RPMI7951 (cell line): ENCODE measurements around the gene RPL36AL. TPM values are rescaled to one million over a fixed set of nuclear protein-coding genes. Genes with fewer than 3 reads are reported as not detected.

ENCODE experiments used
- DNase-seq: peaks from one replicate; pipeline ENCODE4 v3.0.0-alpha.2; 2012; ENCODE audit warnings: low read depth
- total RNA-seq: library from RNA; depleted of rRNA; stranded (reverse); fragments of >200 nt; shearing (Covaris generic); gene quantifications from 2 replicates; pipeline ENCODE4 v1.2.3, GENCODE V29; 2014; rRNA removed

The RPL36AL gene
- total RNA-seq, 1 experiment from 2014 or later = 313 TPM

DNA sequence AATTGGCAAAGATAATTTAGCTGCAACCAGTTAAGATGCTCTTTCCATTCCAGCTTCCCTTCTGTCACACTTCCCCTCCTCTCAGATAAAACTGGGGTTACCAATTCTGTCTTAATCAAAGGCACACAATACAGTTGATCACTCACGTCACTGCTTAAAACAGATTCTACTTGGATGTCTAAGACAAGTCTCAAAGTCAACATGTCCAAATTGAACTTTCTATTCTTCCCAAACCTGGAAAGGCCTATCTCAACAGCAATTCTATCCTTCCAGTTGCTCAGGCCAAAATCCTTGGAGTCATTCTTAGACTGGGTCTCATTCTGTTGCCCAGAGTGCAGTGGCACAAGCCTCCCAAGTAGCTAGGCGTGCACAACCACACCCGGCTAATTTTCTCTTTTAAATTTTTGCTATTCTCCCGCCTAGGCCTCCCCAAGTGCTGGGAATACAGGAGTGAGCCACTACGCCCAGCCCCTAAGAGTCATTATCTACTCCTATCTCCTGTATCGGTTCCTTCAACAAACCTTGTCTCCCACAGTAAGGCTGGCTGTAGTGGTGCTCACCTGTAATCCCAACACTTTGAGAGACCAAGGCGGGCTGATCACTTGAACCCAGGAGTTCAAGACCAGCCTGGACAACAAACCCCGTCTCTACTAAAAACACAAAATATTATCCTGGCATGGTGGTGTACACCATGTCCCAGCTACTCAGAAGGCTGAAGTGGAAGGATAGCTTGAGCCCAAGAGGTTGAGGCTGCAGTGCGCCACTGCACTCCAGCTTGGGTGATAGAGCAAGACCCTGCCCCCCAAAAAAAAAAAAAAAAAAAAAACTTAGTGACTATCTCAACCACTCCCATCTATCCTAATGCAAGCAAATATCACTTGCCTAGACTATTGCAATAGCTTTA lies 39.0 kb downstream of the RPL36AL start:
- no peak for DNase-seq

DNA sequence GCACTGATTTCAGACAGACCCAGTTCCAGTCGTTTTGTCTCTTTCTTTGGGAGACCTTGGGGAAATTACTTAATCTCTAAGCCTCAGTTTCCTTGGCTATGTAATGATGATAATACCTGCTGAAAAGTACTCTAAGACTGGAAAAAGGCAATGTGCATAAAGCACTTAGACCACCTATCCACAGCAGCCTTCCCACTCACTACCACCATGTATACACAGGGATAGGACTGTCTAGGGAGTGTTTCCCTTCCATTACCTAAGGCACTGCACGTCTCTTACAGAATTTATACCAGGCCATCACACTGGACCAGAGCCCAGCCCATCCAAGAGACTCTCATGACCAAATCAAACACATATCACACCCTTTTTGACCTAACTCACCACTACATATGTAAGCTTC lies 40.6 kb downstream of the RPL36AL start:
- no peak for DNase-seq

DNA sequence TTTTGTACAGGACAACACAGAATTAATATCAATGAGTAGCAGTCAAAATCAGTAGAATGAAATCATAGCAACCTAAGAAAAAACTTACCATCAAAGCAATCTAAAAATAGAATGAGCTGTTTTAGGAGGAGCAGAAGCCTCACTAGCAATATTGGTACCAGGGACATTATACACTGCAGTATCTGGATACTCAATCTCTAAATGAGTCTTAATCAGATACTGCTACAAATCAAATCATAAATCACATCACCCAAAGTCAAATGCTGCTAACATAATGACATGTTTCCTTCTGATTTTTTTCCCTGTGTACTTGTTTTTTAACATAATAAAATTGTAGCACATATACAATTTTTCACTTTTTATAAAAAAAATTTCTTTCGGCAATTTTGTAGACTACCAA lies 42.3 kb downstream of the RPL36AL start:
- DNase-seq = no peak

DNA sequence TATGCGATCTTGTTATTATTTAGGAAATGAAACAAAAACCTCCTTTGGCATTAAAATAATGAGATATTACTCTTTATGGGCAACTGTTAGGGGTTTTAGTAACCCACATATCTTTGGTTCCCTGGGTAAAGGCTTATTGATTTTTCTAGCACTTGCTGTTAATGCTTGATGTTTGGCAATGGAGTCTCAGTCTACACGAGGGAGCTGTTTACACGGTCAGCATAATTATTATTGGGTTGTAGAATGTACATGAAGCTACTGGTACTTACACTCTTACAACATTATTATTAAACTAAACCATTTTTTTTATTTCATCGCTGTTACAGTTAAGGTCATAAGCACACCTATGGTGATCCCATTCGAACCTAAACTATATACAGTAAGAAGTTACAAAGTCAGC lies 46.4 kb downstream of the RPL36AL start:
- DNase-seq = no peak

DNA sequence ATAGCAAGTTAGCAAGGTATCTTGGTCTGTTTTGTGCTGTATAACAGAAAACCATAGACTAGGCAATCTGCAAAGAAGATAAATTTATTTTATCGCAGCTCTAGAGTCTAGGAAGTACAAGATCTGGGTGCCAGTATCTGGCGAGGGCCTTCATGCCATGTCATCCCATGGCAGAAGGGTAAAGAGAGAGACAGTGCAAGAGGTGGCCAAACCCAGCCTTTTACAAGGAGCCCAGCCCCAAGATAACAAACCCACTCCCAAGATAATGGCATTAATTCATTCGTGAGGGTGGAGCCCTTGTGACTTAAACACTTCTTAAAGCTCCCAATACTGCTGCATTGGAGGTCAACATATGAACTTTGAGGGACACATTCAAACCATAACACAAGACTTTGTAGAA lies 51.1 kb downstream of the RPL36AL start:
- no peak for DNase-seq

Other genes with a start within 250 kb of the RPL36AL start
- gene RPS29, start 34.2 kb downstream of the RPL36AL start, total RNA-seq = 6,949 and 8,220 TPM in 2 replicates
- 40.1 and 47.7 TPM in 2 replicates for gene LRR1, start 21.7 kb downstream of the RPL36AL start, total RNA-seq
- gene MGAT2, start 173 bp upstream of the RPL36AL start, total RNA-seq = 62.2 and 73.3 TPM in 2 replicates
- gene DNAAF2, start 14.6 kb upstream of the RPL36AL start, total RNA-seq = 11.7 and 12.1 TPM in 2 replicates
- 55.1 and 56.2 TPM in 2 replicates for gene POLE2, start 67.6 kb upstream of the RPL36AL start, total RNA-seq
- 1.5 and 1.6 TPM in 2 replicates for gene KLHDC1, start 72.5 kb upstream of the RPL36AL start, total RNA-seq
- gene KLHDC2, start 147.5 kb upstream of the RPL36AL start, total RNA-seq = 56.1 and 58.5 TPM in 2 replicates
- 31.4 and 49.5 TPM in 2 replicates for gene NEMF, start 232.2 kb upstream of the RPL36AL start, total RNA-seq